Measurements from ENCODE around the gene CFAP119. TPM values are rescaled to one million over a fixed set of nuclear protein-coding genes. Genes with fewer than 3 reads are reported as not detected.

Gene CFAP119
- total and polyA plus RNA-seq, 10 of the 15 experiments (the other 5 are each of a cell fraction or from before 2014, with no cell fraction given): 2.2 to 9.4 (median 4.3) TPM

GRCh38 chr16:30785126-30786106 is 23.6 kb upstream of the CFAP119 start:
- Histone ChIP-seq H3K36me3 (ENCODE audit: control insufficient read depth in 2 of 2, insufficient read depth in 2 of 2, low read length in 1 of 2) (no peaks in the 10 kb centered on the region), H3K27me3 (replicated peaks in 1 of 2; ENCODE audit: control insufficient read depth in 2 of 2, insufficient read depth in 2 of 2, low read length in 1 of 2) (peaks cover 0 to 3% of the 10 kb centered on the region in 2 experiments; a peak in 2 of 4 replicates), H3K4me2 (ENCODE audit: control insufficient read depth, insufficient read depth) (peak overlapping the region; percentile 59; the same call in 1 of the 2 replicates), H3K9me3 (replicated peaks; ENCODE audit: control insufficient read depth, insufficient read depth, low read length) (no peaks in the 10 kb centered on the region), H3K9ac (ENCODE audit: control insufficient read depth, insufficient read depth, low read length) (no peak overlapping the region), H3K27ac (ENCODE audit: control insufficient read depth, insufficient read depth) (no peak overlapping the region), H4K20me1 (ENCODE audit: control insufficient read depth, insufficient read depth) (no peaks in the 10 kb centered on the region), H3K4me3 (no peak overlapping the region), H2AFZ (ENCODE audit: control insufficient read depth, low read depth, low read length) (no peak overlapping the region), H3K79me2 (ENCODE audit: control insufficient read depth, insufficient read depth, low read length) (no peaks in the 10 kb centered on the region), H3K4me1 (ENCODE audit: control insufficient read depth, insufficient read depth, low read length) (no peaks in the 10 kb centered on the region)
- no peak for TF ChIP-seq ZSCAN29 (IDR thresholded peaks at IDR 0.05)
- no peak for TF ChIP-seq SRF (IDR thresholded peaks at IDR 0.05; ENCODE audit: low read depth in 2 of 2, low read length in 2 of 2)
- TF ChIP-seq CBFB (IDR thresholded peaks at IDR 0.05; ENCODE audit: low read depth): no peak
- no peak for TF ChIP-seq GABPA (IDR thresholded peaks at IDR 0.05; ENCODE audit: low read depth)
- no peak for TF ChIP-seq PRDM15 (CRISPR knock-in tag; IDR thresholded peaks at IDR 0.05)
- TF ChIP-seq ZNF217 (IDR thresholded peaks at IDR 0.05): no peak
- no peak for TF ChIP-seq ZNF687 (IDR thresholded peaks at IDR 0.05)
- TF ChIP-seq POLR2AphosphoS2 (IDR thresholded peaks at IDR 0.05; ENCODE audit: low read depth, low read length): no peak
- TF ChIP-seq DPF2 (IDR thresholded peaks at IDR 0.05): no peak
- TF ChIP-seq BRCA1 (IDR thresholded peaks at IDR 0.05; ENCODE audit: low read depth, low read length): no peak
- TF ChIP-seq MYC (IDR thresholded peaks at IDR 0.05; ENCODE audit: insufficient read depth, insufficient read length, insufficient replicate concordance, low read length, severe bottlenecking): no peak
- TF ChIP-seq RAD21 (IDR thresholded peaks at IDR 0.05; ENCODE audit: insufficient read depth, low read depth, low read length): no peak
- TF ChIP-seq ZNF384 (IDR thresholded peaks at IDR 0.05; ENCODE audit: borderline replicate concordance, low read depth, low read length): no peak
- no peak for TF ChIP-seq TCF12 (IDR thresholded peaks at IDR 0.05; ENCODE audit: low read depth, low read length)
- TF ChIP-seq JUND (IDR thresholded peaks at IDR 0.05; ENCODE audit: low read depth, low read length): no peak
- TF ChIP-seq MEF2B (IDR thresholded peaks at IDR 0.05; ENCODE audit: partially characterized antibody, poor library complexity, severe bottlenecking): no peak
- no TSS peak for BruUV-seq (replicated peaks)
- ATAC-seq (no peak), FAIRE-seq (no peak), DNase-seq (ENCODE audit: low read depth, low spot score) (no peak)
- CTCF ChIA-PET: interaction anchor here (1.6 kb wide), 1 partner anchor 116 kb away, joined by 3 read pairs; no protein-coding TSS in a partner anchor
- POLR2A ChIA-PET: no interaction called here
- intact Hi-C loops (cut with micrococcal nuclease; ENCODE audit: unreplicated experiment) (no loop called here), in situ Hi-C loops (cut with MboI) (no loop called here)
- WGBS (ENCODE audit: insufficient coverage, insufficient replicate concordance, low lambda C conversion rate, missing lambda C conversion rate): 43% methylated on average over 7 of the region's 7 CpGs
- SMC1A ChIA-PET (ENCODE audit: uncharacterized antibody, unreplicated experiment): interaction anchor here (1.7 kb wide), 1 partner anchor 28 kb away, joined by 3 read pairs; no protein-coding TSS in a partner anchor
- RAD21 ChIA-PET (ENCODE audit: unreplicated experiment): no interaction called here

Data from GM12878 (cell line).